ENCODE data around the gene MT1F.

The MT1F gene

DNA sequence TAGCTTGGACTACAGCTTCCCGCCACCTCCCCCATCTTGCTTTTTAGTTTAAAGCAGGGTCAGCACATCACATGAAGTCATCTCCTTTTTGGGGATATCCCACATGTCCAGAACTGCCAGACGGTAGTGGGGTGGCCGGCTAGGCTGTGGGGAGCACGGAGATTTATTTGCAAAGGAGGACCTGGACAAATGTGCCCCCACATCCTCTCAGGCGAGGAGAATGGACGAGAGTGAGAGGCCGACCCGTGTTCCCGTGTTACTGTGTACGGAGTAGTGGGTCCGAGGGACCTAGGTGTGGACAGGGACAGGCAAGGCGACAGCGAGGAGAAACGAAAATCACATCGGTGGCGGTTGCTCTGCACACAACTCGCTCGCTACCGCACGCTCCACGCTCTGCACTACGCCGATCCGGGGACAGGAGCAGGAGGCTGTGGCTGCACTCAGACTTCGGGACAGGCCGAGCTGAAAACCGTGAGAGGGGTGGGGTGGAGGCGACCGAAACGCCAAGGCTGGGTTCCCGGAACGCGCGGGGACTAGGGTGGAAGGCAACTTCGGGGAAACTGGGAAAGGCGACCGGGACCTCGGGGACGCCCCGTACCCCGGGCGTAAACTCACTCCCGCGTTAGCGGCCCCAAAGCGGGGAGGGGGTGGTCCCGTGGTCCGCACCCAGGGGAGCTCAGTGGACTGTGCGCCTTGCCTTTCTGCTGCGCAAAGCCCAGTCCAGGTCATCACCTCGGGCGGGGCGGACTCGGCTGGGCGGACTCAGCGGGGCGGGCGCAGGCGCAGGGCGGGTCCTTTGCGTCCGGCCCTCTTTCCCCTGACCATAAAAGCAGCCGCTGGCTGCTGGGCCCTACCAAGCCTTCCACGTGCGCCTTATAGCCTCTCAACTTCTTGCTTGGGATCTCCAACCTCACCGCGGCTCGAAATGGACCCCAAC is 19.7 kb upstream of the MT1F start, which contains the start of gene MT1A:
MT1A (plus strand) TSS at position 853 of the 937 bp plus-strand sequence; CDS start at position 926, 73 bp downstream.
- Histone ChIP-seq H3K27ac (ENCODE audit: low read depth, low read length, poor library complexity, severe bottlenecking) (no peak within 1 kb of the TSS), H3F3A (ENCODE audit: insufficient read depth, low read length) (no peaks in the 10 kb centered on the region), H4K20me1 (ENCODE audit: insufficient read depth, low read length) (no peaks in the 10 kb centered on the region), H3K79me2 (ENCODE audit: insufficient read depth, low read length) (no peaks in the 10 kb centered on the region), H2AFZ (ENCODE audit: low read length) (no peak within 1 kb of the TSS), H3K9me3 (ENCODE audit: low read length) (no peaks in the 10 kb centered on the region), H3K4me3 (ENCODE audit: low read depth, low read length, poor library complexity, severe bottlenecking) (no peak within 1 kb of the TSS), H3K27me3 (ENCODE audit: insufficient read depth, low read length) (no peaks in the 10 kb centered on the region; the same call in 1 of the 2 replicates), H3K9ac (ENCODE audit: low read length) (no peak within 1 kb of the TSS), H3K9me2 (ENCODE audit: low read depth, low read length) (no peaks in the 10 kb centered on the region), H3K4me2 (ENCODE audit: low read length) (no peak within 1 kb of the TSS), H3K4me1 (ENCODE audit: insufficient read depth, low read length, severe bottlenecking) (peaks cover 5% of the 10 kb centered on the region), H3K36me3 (ENCODE audit: insufficient read depth, low read length) (no peaks in the 10 kb centered on the region)
- TF ChIP-seq EZH2 (IDR thresholded peaks at IDR 0.05; ENCODE audit: borderline replicate concordance, low read length), result no peak
- TF ChIP-seq, protein P1, sequence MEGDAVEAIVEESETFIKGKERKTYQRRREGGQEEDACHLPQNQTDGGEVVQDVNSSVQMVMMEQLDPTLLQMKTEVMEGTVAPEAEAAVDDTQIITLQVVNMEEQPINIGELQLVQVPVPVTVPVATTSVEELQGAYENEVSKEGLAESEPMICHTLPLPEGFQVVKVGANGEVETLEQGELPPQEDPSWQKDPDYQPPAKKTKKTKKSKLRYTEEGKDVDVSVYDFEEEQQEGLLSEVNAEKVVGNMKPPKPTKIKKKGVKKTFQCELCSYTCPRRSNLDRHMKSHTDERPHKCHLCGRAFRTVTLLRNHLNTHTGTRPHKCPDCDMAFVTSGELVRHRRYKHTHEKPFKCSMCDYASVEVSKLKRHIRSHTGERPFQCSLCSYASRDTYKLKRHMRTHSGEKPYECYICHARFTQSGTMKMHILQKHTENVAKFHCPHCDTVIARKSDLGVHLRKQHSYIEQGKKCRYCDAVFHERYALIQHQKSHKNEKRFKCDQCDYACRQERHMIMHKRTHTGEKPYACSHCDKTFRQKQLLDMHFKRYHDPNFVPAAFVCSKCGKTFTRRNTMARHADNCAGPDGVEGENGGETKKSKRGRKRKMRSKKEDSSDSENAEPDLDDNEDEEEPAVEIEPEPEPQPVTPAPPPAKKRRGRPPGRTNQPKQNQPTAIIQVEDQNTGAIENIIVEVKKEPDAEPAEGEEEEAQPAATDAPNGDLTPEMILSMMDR (IDR thresholded peaks at IDR 0.05; ENCODE audit: low read length), result no peak

DNA sequence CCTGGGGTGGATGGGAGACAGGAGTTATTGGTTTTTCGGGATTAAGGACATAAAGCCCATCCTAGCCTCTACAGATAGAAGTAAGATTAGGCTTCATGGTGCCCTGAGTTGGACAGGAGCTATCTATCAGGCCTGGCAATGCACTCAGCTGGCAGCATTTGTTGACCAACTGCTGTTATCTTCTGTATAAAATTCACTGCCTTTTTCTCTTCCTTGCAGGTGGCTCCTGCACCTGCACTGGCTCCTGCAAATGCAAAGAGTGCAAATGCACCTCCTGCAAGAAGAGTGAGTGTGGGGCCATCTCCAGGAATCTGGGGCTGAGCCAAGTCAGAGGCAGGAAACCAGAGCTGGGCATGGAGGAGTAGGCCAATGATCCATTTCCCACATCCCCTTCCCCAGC is 18.7 kb upstream of the MT1F start:
- H3K4me3 ChIP-seq (ENCODE audit: low read depth, low read length, poor library complexity, severe bottlenecking), result no peak overlapping the region
- no peak overlapping the region for H2AFZ ChIP-seq (ENCODE audit: low read length)
- TF ChIP-seq, protein P1 (IDR thresholded peaks at IDR 0.05; ENCODE audit: low read length), result no peak
- no peak for TF ChIP-seq EZH2 (IDR thresholded peaks at IDR 0.05; ENCODE audit: borderline replicate concordance, low read length)
- no peaks in the 10 kb centered on the region; the same call in 1 of the 2 replicates for H3K27me3 ChIP-seq (ENCODE audit: insufficient read depth, low read length)
- no peaks in the 10 kb centered on the region for H3K9me2 ChIP-seq (ENCODE audit: low read depth, low read length)
- no peak overlapping the region for H3K4me2 ChIP-seq (ENCODE audit: low read length)
- no peak overlapping the region for H3K27ac ChIP-seq (ENCODE audit: low read depth, low read length, poor library complexity, severe bottlenecking)
- no peaks in the 10 kb centered on the region for H3K79me2 ChIP-seq (ENCODE audit: insufficient read depth, low read length)
- no peak overlapping the region for H3K9ac ChIP-seq (ENCODE audit: low read length)
- H4K20me1 ChIP-seq (ENCODE audit: insufficient read depth, low read length), result no peaks in the 10 kb centered on the region
- H3F3A ChIP-seq (ENCODE audit: insufficient read depth, low read length), result no peaks in the 10 kb centered on the region
- H3K4me1 ChIP-seq (ENCODE audit: insufficient read depth, low read length, severe bottlenecking), result peaks cover 6% of the 10 kb centered on the region
- no peaks in the 10 kb centered on the region for H3K36me3 ChIP-seq (ENCODE audit: insufficient read depth, low read length)
- H3K9me3 ChIP-seq (ENCODE audit: low read length), result no peaks in the 10 kb centered on the region

DNA sequence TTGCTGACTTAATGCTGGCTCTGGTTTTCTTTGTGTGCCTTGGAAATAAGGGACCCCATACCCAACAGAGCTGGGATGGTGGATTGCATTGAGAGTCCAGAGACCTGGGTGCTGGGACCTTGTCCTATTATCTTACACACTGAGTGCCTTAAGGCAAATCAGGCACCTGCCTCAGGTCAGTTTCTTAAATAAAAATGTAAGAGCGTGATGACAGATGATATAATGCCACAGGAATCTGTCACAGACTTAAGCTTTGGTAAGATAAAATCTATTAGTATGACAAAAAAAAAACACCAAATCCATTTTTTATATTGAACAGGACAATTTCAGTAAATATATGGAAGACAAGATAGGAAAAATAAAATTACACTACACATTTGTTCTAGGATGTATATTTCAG is 17.7 kb upstream of the MT1F start:
- no peak overlapping the region for H3K9ac ChIP-seq (ENCODE audit: low read length)
- H3K27ac ChIP-seq (ENCODE audit: low read depth, low read length, poor library complexity, severe bottlenecking), result no peak overlapping the region
- no peak overlapping the region for H3K4me2 ChIP-seq (ENCODE audit: low read length)
- H3K27me3 ChIP-seq (ENCODE audit: insufficient read depth, low read length), result no peaks in the 10 kb centered on the region; the same call in 1 of the 2 replicates
- no peak overlapping the region for H2AFZ ChIP-seq (ENCODE audit: low read length)
- TF ChIP-seq EZH2 (IDR thresholded peaks at IDR 0.05; ENCODE audit: borderline replicate concordance, low read length), result no peak
- TF ChIP-seq, protein P1 (IDR thresholded peaks at IDR 0.05; ENCODE audit: low read length), result no peak
- H3F3A ChIP-seq (ENCODE audit: insufficient read depth, low read length), result no peaks in the 10 kb centered on the region
- H4K20me1 ChIP-seq (ENCODE audit: insufficient read depth, low read length), result no peaks in the 10 kb centered on the region
- no peaks in the 10 kb centered on the region for H3K36me3 ChIP-seq (ENCODE audit: insufficient read depth, low read length)
- peaks cover 6% of the 10 kb centered on the region for H3K4me1 ChIP-seq (ENCODE audit: insufficient read depth, low read length, severe bottlenecking)
- H3K9me3 ChIP-seq (ENCODE audit: low read length), result no peaks in the 10 kb centered on the region
- H3K79me2 ChIP-seq (ENCODE audit: insufficient read depth, low read length), result no peaks in the 10 kb centered on the region
- H3K4me3 ChIP-seq (ENCODE audit: low read depth, low read length, poor library complexity, severe bottlenecking), result no peak overlapping the region
- no peaks in the 10 kb centered on the region for H3K9me2 ChIP-seq (ENCODE audit: low read depth, low read length)
